Right lobe of liver (tissue), 4 donors: ENCODE data around the gene CCDC102A.

Experiments
- POLR2A ChIP-seq: fragments of 450-650 bp; IDR thresholded peaks from one replicate; pipeline ENCODE4 v1.6.1; 2017; ENCODE audit warnings: antibody characterized with exemption, mild to moderate bottlenecking
- TF ChIP-seq, protein P1 (sequence below), 4 donors: fragments of 200-600 bp in 3 of 4; fragments of 450-650 bp in 1 of 4; IDR thresholded peaks; one replicate each; pipeline versions ENCODE4 v1.5.1 to v1.8.0; 2016 to 2022; ENCODE audit warnings: antibody characterized with exemption in 4 of 4, mild to moderate bottlenecking in 2 of 4
- donor health status: DM: no; HTN: no; CAD: no.
- donor health status: DM: no; HTN: no; CAD: no.
- donor health status: DM: no; HTN: yes; CAD: no.

DNA sequence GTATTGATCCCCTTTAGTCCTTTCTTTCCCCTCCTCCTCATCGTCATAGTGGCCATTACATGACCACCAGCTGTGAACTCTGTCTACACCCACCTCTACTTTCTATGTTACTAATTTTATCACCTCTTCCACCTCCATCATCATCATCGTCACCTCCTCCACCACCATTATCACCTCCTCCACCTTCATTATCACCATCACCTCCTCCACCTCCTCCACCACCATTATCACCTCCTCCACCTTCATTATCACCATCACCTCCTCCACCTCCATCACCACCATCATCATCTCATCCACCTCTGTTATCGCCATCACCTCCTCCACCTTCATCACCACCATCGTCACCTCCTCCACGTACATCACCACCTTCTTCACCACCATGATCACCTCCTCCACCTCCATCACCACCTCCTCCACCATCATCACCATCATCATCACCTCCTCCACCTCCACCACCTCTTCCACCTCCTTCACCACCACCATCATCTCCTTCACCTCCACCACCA lies 31.9 kb upstream of the CCDC102A start:
- no peak for TF ChIP-seq POLR2A
- TF ChIP-seq, protein P1, sequence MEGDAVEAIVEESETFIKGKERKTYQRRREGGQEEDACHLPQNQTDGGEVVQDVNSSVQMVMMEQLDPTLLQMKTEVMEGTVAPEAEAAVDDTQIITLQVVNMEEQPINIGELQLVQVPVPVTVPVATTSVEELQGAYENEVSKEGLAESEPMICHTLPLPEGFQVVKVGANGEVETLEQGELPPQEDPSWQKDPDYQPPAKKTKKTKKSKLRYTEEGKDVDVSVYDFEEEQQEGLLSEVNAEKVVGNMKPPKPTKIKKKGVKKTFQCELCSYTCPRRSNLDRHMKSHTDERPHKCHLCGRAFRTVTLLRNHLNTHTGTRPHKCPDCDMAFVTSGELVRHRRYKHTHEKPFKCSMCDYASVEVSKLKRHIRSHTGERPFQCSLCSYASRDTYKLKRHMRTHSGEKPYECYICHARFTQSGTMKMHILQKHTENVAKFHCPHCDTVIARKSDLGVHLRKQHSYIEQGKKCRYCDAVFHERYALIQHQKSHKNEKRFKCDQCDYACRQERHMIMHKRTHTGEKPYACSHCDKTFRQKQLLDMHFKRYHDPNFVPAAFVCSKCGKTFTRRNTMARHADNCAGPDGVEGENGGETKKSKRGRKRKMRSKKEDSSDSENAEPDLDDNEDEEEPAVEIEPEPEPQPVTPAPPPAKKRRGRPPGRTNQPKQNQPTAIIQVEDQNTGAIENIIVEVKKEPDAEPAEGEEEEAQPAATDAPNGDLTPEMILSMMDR (IDR thresholded peaks at IDR 0.05): no peak
